ENCODE measurements around the gene SIRPB2. TPM values are rescaled to one million over a fixed set of nuclear protein-coding genes. Genes with fewer than 3 reads are reported as not detected.

The SIRPB2 gene
- polyA plus RNA-seq, 1 donor from 2014 or later, result not detected

- Histone ChIP-seq H3F3A (ENCODE audit: insufficient read depth, low read length, poor library complexity, severe bottlenecking) (no peaks in the 10 kb centered on the region), H3K36me3 (ENCODE audit: insufficient read depth, low read length) (no peaks in the 10 kb centered on the region), H4K20me1 (ENCODE audit: insufficient read depth) (no peaks in the 10 kb centered on the region), H3K27me3 (ENCODE audit: insufficient read depth, low read depth, low read length) (no peaks in the 10 kb centered on the region), H3K27ac (ENCODE audit: low read length) (no peak overlapping the region), H2AFZ (ENCODE audit: low read depth, low read length) (no peak overlapping the region), H3K9me3 (ENCODE audit: low read length) (no peaks in the 10 kb centered on the region), H3K4me2 (ENCODE audit: low read length) (no peak overlapping the region), H3K9ac (ENCODE audit: low read length) (no peak overlapping the region), H3K4me3 (ENCODE audit: low read length) (peak overlapping the region; percentile 11), H3K79me2 (replicated peaks; ENCODE audit: insufficient read depth, low read length) (peaks cover 26% of the 10 kb centered on the region), H3K9me2 (ENCODE audit: insufficient read depth, low read length) (no peaks in the 10 kb centered on the region)
- TF ChIP-seq POLR2AphosphoS5 (IDR thresholded peaks at IDR 0.05), result no peak
Observed at GRCh38 chr20:1463971-1464570, 27.1 kb downstream of the SIRPB2 start.

GRCh38 chr20:1462834-1463233, 28.4 kb downstream of the SIRPB2 start:
- no peaks in the 10 kb centered on the region for H3K36me3 ChIP-seq (ENCODE audit: insufficient read depth, low read length)
- H3K9me3 ChIP-seq (ENCODE audit: low read length), result no peaks in the 10 kb centered on the region
- H4K20me1 ChIP-seq (ENCODE audit: insufficient read depth), result no peaks in the 10 kb centered on the region
- TF ChIP-seq EP300 (conservative IDR thresholded peaks at IDR 0.05; ENCODE audit: poor library complexity, severe bottlenecking) (no peak), EZH2 (IDR thresholded peaks at IDR 0.05; ENCODE audit: borderline replicate concordance, insufficient read depth, low read length, poor library complexity, severe bottlenecking) (no peak)
- TF ChIP-seq, protein P1, sequence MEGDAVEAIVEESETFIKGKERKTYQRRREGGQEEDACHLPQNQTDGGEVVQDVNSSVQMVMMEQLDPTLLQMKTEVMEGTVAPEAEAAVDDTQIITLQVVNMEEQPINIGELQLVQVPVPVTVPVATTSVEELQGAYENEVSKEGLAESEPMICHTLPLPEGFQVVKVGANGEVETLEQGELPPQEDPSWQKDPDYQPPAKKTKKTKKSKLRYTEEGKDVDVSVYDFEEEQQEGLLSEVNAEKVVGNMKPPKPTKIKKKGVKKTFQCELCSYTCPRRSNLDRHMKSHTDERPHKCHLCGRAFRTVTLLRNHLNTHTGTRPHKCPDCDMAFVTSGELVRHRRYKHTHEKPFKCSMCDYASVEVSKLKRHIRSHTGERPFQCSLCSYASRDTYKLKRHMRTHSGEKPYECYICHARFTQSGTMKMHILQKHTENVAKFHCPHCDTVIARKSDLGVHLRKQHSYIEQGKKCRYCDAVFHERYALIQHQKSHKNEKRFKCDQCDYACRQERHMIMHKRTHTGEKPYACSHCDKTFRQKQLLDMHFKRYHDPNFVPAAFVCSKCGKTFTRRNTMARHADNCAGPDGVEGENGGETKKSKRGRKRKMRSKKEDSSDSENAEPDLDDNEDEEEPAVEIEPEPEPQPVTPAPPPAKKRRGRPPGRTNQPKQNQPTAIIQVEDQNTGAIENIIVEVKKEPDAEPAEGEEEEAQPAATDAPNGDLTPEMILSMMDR (IDR thresholded peaks at IDR 0.05; ENCODE audit: poor library complexity, severe bottlenecking), result no peak
- H3K79me2 ChIP-seq (replicated peaks; ENCODE audit: insufficient read depth, low read length), result peaks cover 26% of the 10 kb centered on the region
- no peak overlapping the region for H3K4me3 ChIP-seq (ENCODE audit: low read length)
- H3K27me3 ChIP-seq (ENCODE audit: insufficient read depth, low read depth, low read length), result no peaks in the 10 kb centered on the region
- no peaks in the 10 kb centered on the region for H3F3A ChIP-seq (ENCODE audit: insufficient read depth, low read length, poor library complexity, severe bottlenecking)
- no peak overlapping the region for H3K4me2 ChIP-seq (ENCODE audit: low read length)
- H3K27ac ChIP-seq (ENCODE audit: low read length), result no peak overlapping the region
- H3K9ac ChIP-seq (ENCODE audit: low read length), result no peak overlapping the region
- no peaks in the 10 kb centered on the region for H3K9me2 ChIP-seq (ENCODE audit: insufficient read depth, low read length)
- no peak overlapping the region for H2AFZ ChIP-seq (ENCODE audit: low read depth, low read length)

GRCh38 chr20:1462001-1462400, 29.2 kb downstream of the SIRPB2 start:
- no peaks in the 10 kb centered on the region for H3K9me2 ChIP-seq (ENCODE audit: insufficient read depth, low read length)
- H3K27me3 ChIP-seq (ENCODE audit: insufficient read depth, low read depth, low read length), result no peaks in the 10 kb centered on the region
- no peak overlapping the region for H3K4me2 ChIP-seq (ENCODE audit: low read length)
- peaks cover 26% of the 10 kb centered on the region for H3K79me2 ChIP-seq (replicated peaks; ENCODE audit: insufficient read depth, low read length)
- no peak overlapping the region for H3K27ac ChIP-seq (ENCODE audit: low read length)
- H3K9me3 ChIP-seq (ENCODE audit: low read length), result no peaks in the 10 kb centered on the region
- H3F3A ChIP-seq (ENCODE audit: insufficient read depth, low read length, poor library complexity, severe bottlenecking), result no peaks in the 10 kb centered on the region
- no peaks in the 10 kb centered on the region for H3K36me3 ChIP-seq (ENCODE audit: insufficient read depth, low read length)
- H3K9ac ChIP-seq (ENCODE audit: low read length), result no peak overlapping the region
- H2AFZ ChIP-seq (ENCODE audit: low read depth, low read length), result no peak overlapping the region
- H3K4me3 ChIP-seq (ENCODE audit: low read length), result no peak overlapping the region
- TF ChIP-seq, protein P1 (IDR thresholded peaks at IDR 0.05; ENCODE audit: poor library complexity, severe bottlenecking), result no peak
- TF ChIP-seq REST (IDR thresholded peaks at IDR 0.05; ENCODE audit: borderline replicate concordance), result no peak
- TF ChIP-seq POLR2AphosphoS5 (IDR thresholded peaks at IDR 0.05), result no peak
- TF ChIP-seq EP300 (conservative IDR thresholded peaks at IDR 0.05; ENCODE audit: poor library complexity, severe bottlenecking), result no peak
- H4K20me1 ChIP-seq (ENCODE audit: insufficient read depth), result no peaks in the 10 kb centered on the region
